Measurements from ENCODE around the gene ARMCX2.
A peak's percentile ranks its signal among the peaks of the same experiment; 100 is the strongest.
"Not testable (repeated sequence)": the region's sequence is repeated elsewhere in the genome, so short reads cannot be mapped to it uniquely, and the experiment has no call there.

Gene ARMCX2

GRCh38 chrX:101677028-101677427 is 17.4 kb upstream of the ARMCX2 start:
- no peaks in the 10 kb centered on the region for H3K9me3 ChIP-seq (ENCODE audit: insufficient read depth, low read length)
- no peak overlapping the region for H3K9ac ChIP-seq (ENCODE audit: insufficient read length, low read depth)
- no peak overlapping the region for H3K4me3 ChIP-seq (ENCODE audit: insufficient read length, low read depth)
- H3K4me1 ChIP-seq (ENCODE audit: insufficient read depth, insufficient read length): no peaks in the 10 kb centered on the region
- no peak for DNase-seq (ENCODE audit: low read depth, low spot score)
- H3K27me3 ChIP-seq (ENCODE audit: insufficient read depth, insufficient read length): no peaks in the 10 kb centered on the region
- H3K36me3 ChIP-seq (ENCODE audit: insufficient read depth, insufficient read length, low read length): no peaks in the 10 kb centered on the region
- TF ChIP-seq SUZ12 (IDR thresholded peaks at IDR 0.05; ENCODE audit: extremely low read depth, insufficient read depth, insufficient read length): no peak
- TF ChIP-seq YY1 (IDR thresholded peaks at IDR 0.05; ENCODE audit: insufficient read depth, insufficient read length): no peak
- no peak for TF ChIP-seq ZNF274 (IDR thresholded peaks at IDR 0.05; ENCODE audit: low read depth, low read length)

DNA sequence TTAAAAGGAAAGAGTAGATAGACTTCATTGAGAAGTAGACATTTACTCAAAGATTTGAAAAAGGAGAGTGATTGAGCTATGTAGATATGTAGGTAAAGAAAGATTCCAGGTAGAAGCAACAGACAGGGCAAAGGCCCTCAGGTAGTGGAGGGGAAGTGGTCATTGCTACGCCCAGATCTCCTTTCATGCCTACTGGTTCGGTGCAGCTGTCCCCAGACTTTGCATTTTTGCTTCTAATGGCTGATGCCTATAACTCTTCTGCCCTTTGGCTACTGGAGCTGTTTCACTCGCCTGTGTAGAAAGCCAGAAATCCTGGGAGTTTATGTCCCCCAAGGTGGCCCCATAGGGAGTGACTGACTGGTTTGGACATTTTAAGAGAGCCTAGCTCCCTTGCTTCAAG is 16.9 kb upstream of the ARMCX2 start:
- Histone ChIP-seq H3K27me3 (ENCODE audit: insufficient read depth, insufficient read length) (no peaks in the 10 kb centered on the region), H3K9me3 (ENCODE audit: insufficient read depth, low read length) (no peaks in the 10 kb centered on the region), H3K4me3 (ENCODE audit: insufficient read length, low read depth) (no peak overlapping the region), H3K4me1 (ENCODE audit: insufficient read depth, insufficient read length) (no peaks in the 10 kb centered on the region), H3K36me3 (ENCODE audit: insufficient read depth, insufficient read length, low read length) (no peaks in the 10 kb centered on the region), H3K9ac (ENCODE audit: insufficient read length, low read depth) (no peak overlapping the region)
- TF ChIP-seq ZNF274 (IDR thresholded peaks at IDR 0.05; ENCODE audit: low read depth, low read length) (no peak), SUZ12 (IDR thresholded peaks at IDR 0.05; ENCODE audit: extremely low read depth, insufficient read depth, insufficient read length) (no peak), YY1 (IDR thresholded peaks at IDR 0.05; ENCODE audit: insufficient read depth, insufficient read length) (no peak)
- no peak for DNase-seq (ENCODE audit: low read depth, low spot score)

DNA sequence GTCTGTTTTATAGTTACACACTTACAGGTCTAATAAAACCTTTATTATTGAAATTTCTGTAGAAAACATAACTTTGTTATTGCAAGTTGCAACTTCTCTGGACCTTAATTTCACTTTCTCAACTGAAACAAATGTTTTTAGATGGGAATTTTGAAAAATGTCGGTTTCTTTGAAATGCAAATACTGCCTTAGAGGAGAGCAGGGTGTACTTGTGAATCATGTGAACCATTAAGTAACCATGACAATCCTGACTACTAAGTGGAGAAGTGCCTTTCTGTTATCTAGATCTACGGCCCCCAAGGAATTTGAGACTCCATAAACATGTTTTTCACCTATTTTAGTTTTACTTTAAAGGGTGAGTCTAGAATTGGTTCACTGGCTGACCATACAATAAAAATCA is 8.5 kb upstream of the ARMCX2 start:
- H3K4me3 ChIP-seq (ENCODE audit: insufficient read length, low read depth): no peak overlapping the region
- H3K36me3 ChIP-seq (ENCODE audit: insufficient read depth, insufficient read length, low read length): no peaks in the 10 kb centered on the region
- TF ChIP-seq YY1 (IDR thresholded peaks at IDR 0.05; ENCODE audit: insufficient read depth, insufficient read length) (no peak), ZNF274 (IDR thresholded peaks at IDR 0.05; ENCODE audit: low read depth, low read length) (no peak)
- no peaks in the 10 kb centered on the region for H3K27me3 ChIP-seq (ENCODE audit: insufficient read depth, insufficient read length)
- no peaks in the 10 kb centered on the region for H3K4me1 ChIP-seq (ENCODE audit: insufficient read depth, insufficient read length)
- H3K9me3 ChIP-seq (ENCODE audit: insufficient read depth, low read length): no peaks in the 10 kb centered on the region
- no peak for DNase-seq (ENCODE audit: low read depth, low spot score)
- no peak overlapping the region for H3K9ac ChIP-seq (ENCODE audit: insufficient read length, low read depth)

DNA sequence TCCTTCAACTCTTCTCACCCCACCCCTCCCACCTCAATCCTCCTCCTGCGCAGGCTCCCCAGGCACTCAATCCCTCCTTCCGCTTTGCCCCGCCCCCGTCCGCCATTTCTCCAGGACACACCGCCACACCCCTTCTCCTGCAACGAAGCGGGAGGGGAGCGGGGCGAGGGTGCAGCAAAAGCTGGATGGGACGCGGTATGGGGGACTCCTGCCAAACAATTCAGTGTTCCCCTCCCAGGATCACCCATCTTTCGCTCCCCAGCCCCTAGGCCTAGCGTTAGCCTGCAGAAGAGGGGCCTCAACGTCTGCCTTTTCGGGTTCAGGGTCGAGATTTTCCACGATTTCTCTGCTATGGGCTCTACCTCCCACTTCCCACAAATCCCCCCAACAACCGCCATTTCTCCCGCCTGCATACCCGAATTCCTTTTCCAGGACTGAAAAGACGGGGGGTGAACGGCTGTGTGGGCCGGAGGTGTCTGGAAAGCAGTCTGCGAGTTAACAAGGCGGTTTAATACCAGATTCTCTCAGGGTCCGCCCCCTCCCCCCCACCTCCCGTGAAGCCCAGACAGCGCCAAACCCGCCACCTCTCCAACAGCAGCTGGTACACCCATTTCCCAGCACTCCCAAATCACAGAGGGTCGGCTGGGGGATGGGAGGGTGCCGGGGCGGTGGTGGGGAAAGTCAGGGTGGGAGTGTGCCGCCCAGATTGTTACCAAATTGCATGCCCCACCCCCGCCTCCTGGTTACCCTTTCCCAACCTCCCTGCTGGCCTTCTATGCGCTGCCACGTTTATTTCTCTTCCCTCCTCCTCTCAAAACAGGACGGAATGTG is 774 bp downstream of the ARMCX2 start:
- H3K27me3 ChIP-seq (ENCODE audit: insufficient read depth, insufficient read length): no peaks in the 10 kb centered on the region
- H3K9ac ChIP-seq (ENCODE audit: insufficient read length, low read depth): peak overlapping the region; percentile 88
- H3K4me1 ChIP-seq (ENCODE audit: insufficient read depth, insufficient read length): peaks cover 4% of the 10 kb centered on the region
- H3K4me3 ChIP-seq (ENCODE audit: insufficient read length, low read depth): peak overlapping the region; percentile 76
- peaks cover 31% of the 10 kb centered on the region for H3K36me3 ChIP-seq (ENCODE audit: insufficient read depth, insufficient read length, low read length)
- DNase-seq (ENCODE audit: low read depth, low spot score): peak; percentile 36
- TF ChIP-seq YY1 (IDR thresholded peaks at IDR 0.05; ENCODE audit: insufficient read depth, insufficient read length) (peak; percentile 60), ZNF274 (IDR thresholded peaks at IDR 0.05; ENCODE audit: low read depth, low read length) (no peak)
- no peaks in the 10 kb centered on the region for H3K9me3 ChIP-seq (ENCODE audit: insufficient read depth, low read length)

DNA sequence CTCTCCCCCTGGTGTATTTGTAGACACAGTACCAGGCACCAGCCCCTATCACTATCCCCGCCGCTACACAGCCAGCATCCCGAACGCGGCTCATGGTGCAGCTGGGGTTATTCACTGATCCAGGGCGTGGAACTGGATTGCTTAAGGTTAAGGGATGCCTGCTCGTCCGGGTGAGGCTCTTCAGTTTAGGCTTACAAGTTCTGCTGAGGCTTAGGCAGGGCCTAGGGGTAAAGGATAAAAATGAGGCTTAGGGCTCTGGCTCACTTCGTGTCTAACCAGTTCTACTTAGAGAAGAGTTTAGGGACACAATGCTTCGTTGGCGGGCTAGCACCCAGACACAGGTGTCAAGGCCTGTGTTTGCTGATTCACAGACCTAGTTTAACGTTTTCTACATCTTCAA is 2.2 kb downstream of the ARMCX2 start:
- Histone ChIP-seq H3K4me1 (ENCODE audit: insufficient read depth, insufficient read length) (peaks cover 4% of the 10 kb centered on the region), H3K9me3 (ENCODE audit: insufficient read depth, low read length) (no peaks in the 10 kb centered on the region), H3K27me3 (ENCODE audit: insufficient read depth, insufficient read length) (no peaks in the 10 kb centered on the region), H3K36me3 (ENCODE audit: insufficient read depth, insufficient read length, low read length) (peaks cover 31% of the 10 kb centered on the region), H3K9ac (ENCODE audit: insufficient read length, low read depth) (no peak overlapping the region), H3K4me3 (ENCODE audit: insufficient read length, low read depth) (no peak overlapping the region)
- DNase-seq (ENCODE audit: low read depth, low spot score): no peak
- no peak for TF ChIP-seq ZNF274 (IDR thresholded peaks at IDR 0.05; ENCODE audit: low read depth, low read length)
- no peak for TF ChIP-seq YY1 (IDR thresholded peaks at IDR 0.05; ENCODE audit: insufficient read depth, insufficient read length)
- TF ChIP-seq SUZ12 (IDR thresholded peaks at IDR 0.05; ENCODE audit: extremely low read depth, insufficient read depth, insufficient read length): no peak

DNA sequence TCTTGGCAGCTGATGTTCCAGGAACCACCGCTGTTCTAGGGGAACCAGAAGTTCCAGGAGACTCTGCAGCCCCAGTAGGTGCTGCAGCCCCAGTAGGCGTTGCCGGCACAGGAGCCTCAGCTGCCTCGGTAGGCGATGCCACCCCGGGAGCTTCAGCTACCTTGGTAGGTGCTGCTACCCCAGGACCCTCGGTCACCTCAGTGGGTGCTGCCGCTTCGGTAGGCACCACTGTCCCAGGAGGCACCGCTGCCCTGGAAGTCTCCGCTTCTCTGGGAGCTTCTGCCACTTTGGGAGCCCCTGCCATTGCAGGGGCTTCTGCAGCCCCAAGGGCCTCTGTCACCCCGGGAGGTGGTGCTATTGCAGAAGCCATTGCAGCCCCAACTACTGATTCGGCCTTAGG is 2.8 kb downstream of the ARMCX2 start:
- no peak for DNase-seq (ENCODE audit: low read depth, low spot score)
- Histone ChIP-seq H3K27me3 (ENCODE audit: insufficient read depth, insufficient read length) (no peaks in the 10 kb centered on the region), H3K36me3 (ENCODE audit: insufficient read depth, insufficient read length, low read length) (peaks cover 31% of the 10 kb centered on the region), H3K9me3 (ENCODE audit: insufficient read depth, low read length) (no peaks in the 10 kb centered on the region), H3K4me1 (ENCODE audit: insufficient read depth, insufficient read length) (peaks cover 4% of the 10 kb centered on the region), H3K4me3 (ENCODE audit: insufficient read length, low read depth) (no peak overlapping the region), H3K9ac (ENCODE audit: insufficient read length, low read depth) (no peak overlapping the region)
- TF ChIP-seq ZNF274 (IDR thresholded peaks at IDR 0.05; ENCODE audit: low read depth, low read length) (no peak), SUZ12 (IDR thresholded peaks at IDR 0.05; ENCODE audit: extremely low read depth, insufficient read depth, insufficient read length) (no peak), YY1 (IDR thresholded peaks at IDR 0.05; ENCODE audit: insufficient read depth, insufficient read length) (no peak)

DNA sequence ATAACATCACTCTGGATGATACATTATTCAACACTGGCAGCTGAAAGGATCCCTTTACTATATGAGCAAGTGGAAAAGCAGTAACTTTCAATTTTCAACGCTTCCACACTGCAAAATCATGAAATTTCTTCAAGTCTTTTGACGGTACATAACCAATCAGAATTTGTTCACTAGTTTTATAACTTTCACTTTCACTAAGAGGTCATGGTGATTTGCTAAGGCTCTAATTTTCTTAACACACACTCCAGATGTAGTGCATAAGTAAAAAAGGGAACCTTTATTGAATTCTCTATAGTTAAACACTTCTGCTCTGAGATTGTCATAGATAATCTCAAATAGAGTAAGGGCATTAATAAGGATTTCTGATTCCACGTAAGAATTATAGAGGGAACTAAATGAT is 4.1 kb downstream of the ARMCX2 start:
- peaks cover 4% of the 10 kb centered on the region for H3K4me1 ChIP-seq (ENCODE audit: insufficient read depth, insufficient read length)
- H3K9me3 ChIP-seq (ENCODE audit: insufficient read depth, low read length): no peaks in the 10 kb centered on the region
- peaks cover 31% of the 10 kb centered on the region for H3K36me3 ChIP-seq (ENCODE audit: insufficient read depth, insufficient read length, low read length)
- TF ChIP-seq ZNF274 (IDR thresholded peaks at IDR 0.05; ENCODE audit: low read depth, low read length) (no peak), YY1 (IDR thresholded peaks at IDR 0.05; ENCODE audit: insufficient read depth, insufficient read length) (no peak), SUZ12 (IDR thresholded peaks at IDR 0.05; ENCODE audit: extremely low read depth, insufficient read depth, insufficient read length) (no peak)
- no peak overlapping the region for H3K9ac ChIP-seq (ENCODE audit: insufficient read length, low read depth)
- DNase-seq (ENCODE audit: low read depth, low spot score): no peak
- no peaks in the 10 kb centered on the region for H3K27me3 ChIP-seq (ENCODE audit: insufficient read depth, insufficient read length)
- H3K4me3 ChIP-seq (ENCODE audit: insufficient read length, low read depth): no peak overlapping the region

DNA sequence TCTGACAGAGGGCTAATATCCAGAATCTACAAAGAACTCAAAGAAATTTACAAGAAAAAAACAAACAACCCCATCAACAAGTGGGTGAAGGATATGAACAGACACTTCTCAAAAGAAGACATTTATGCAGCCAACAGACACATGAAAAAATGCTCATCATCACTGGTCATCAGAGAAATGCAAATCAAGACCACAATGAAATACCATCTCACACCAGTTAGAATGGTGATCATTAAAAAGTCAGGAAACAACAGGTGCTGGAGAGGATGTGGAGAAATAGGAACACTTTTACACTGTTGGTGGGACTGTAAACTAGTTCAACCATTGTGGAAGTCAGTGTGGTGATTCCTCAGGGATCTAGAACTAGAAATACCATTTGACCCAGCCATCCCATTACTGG is 11.9 kb downstream of the ARMCX2 start:
- not testable (repeated sequence) for H3K4me1 ChIP-seq (ENCODE audit: insufficient read depth, insufficient read length); H3K27me3 ChIP-seq (ENCODE audit: insufficient read depth, insufficient read length); H3K4me3 ChIP-seq (ENCODE audit: insufficient read length, low read depth); H3K36me3 ChIP-seq (ENCODE audit: insufficient read depth, insufficient read length, low read length); H3K9me3 ChIP-seq (ENCODE audit: insufficient read depth, low read length); H3K9ac ChIP-seq (ENCODE audit: insufficient read length, low read depth); DNase-seq (ENCODE audit: low read depth, low spot score)

Measured in NT2/D1 (cell line).